Colon (tissue), 2 donors: ENCODE data around the gene HDAC11.
"Not testable (repeated sequence)": the region's sequence is repeated elsewhere in the genome, so short reads cannot be mapped to it uniquely, and the experiment has no call there.

ENCODE experiments used
- FAIRE-seq: peaks from 2 replicates; lab custom pipeline; 2012; peaks lifted over from hg19 to GRCh38; lab: Jason Lieb, UNC
- donor health status: control.
- donor health status: control.

The HDAC11 gene

GRCh38 chr3:13507570-13508339, 27.6 kb downstream of the HDAC11 start:
- no peak for FAIRE-seq

GRCh38 chr3:13508496-13508895, 28.4 kb downstream of the HDAC11 start:
- no peak for FAIRE-seq

- FAIRE-seq = no peak
These were observed 29.1 kb downstream of the HDAC11 start for GRCh38 chr3:13509059-13509815.

GRCh38 chr3:13509816-13510192, 29.7 kb downstream of the HDAC11 start:
- FAIRE-seq = no peak

- no peak for FAIRE-seq
These were observed 32.3 kb downstream of the HDAC11 start for GRCh38 chr3:13512451-13512850.

GRCh38 chr3:13513051-13513912, 33.2 kb downstream of the HDAC11 start:
- FAIRE-seq = no peak

- no peak for FAIRE-seq
These were observed 33.9 kb downstream of the HDAC11 start for GRCh38 chr3:13513913-13514517.

- FAIRE-seq = no peak
These were observed 34.7 kb downstream of the HDAC11 start for GRCh38 chr3:13514639-13515435.

- FAIRE-seq = no peak
These were observed 36.0 kb downstream of the HDAC11 start for GRCh38 chr3:13515786-13516759.

- no peak for FAIRE-seq
These were observed 36.6 kb downstream of the HDAC11 start for GRCh38 chr3:13516760-13517135.

- no peak for FAIRE-seq
These were observed 37.3 kb downstream of the HDAC11 start for GRCh38 chr3:13517253-13517977.

GRCh38 chr3:13518516-13518953, 38.4 kb downstream of the HDAC11 start:
- FAIRE-seq = no peak

GRCh38 chr3:13519006-13519791, 39.1 kb downstream of the HDAC11 start:
- no peak for FAIRE-seq

- no peak for FAIRE-seq
These were observed 40.3 kb downstream of the HDAC11 start for GRCh38 chr3:13520326-13520880.

GRCh38 chr3:13521309-13521708, 41.2 kb downstream of the HDAC11 start:
- no peak for FAIRE-seq

- not testable (repeated sequence) for FAIRE-seq
These were observed 41.6 kb downstream of the HDAC11 start for GRCh38 chr3:13521749-13522148.

- no peak for FAIRE-seq
These were observed 42.1 kb downstream of the HDAC11 start for GRCh38 chr3:13522236-13522635.

GRCh38 chr3:13524979-13525669, 45.0 kb downstream of the HDAC11 start:
- FAIRE-seq = no peak
